GM23338 (cell line): ENCODE measurements around the gene SLCO4A1. TPM values are rescaled to one million over a fixed set of nuclear protein-coding genes. Genes with fewer than 3 reads are reported as not detected.

Experiments used
- ATAC-seq: fragments of 200-7000 bp; cut with Tn5 transposase; 3 replicates; pipeline ENCODE4 v1.9.1; 2020
- DNase-seq: peaks from one replicate; pipeline ENCODE4 v3.0.0-alpha.2; 2015; ENCODE audit warnings: low spot score
- H2AFZ ChIP-seq: fragments of 200-600 bp; sonication (generic); 2 replicates; pipeline ENCODE4 v1.8.0; 2016; ENCODE audit warnings: antibody characterized with exemption, mild to moderate bottlenecking, moderate library complexity
- H3F3A ChIP-seq: fragments of 200-600 bp; sonication (generic); replicated peaks from 2 replicates; pipeline ENCODE4 v1.8.0; 2017; ENCODE audit warnings: antibody characterized with exemption, mixed run types, low read depth
- H3K27ac ChIP-seq: fragments of 200-600 bp; sonication (generic); 2 replicates; pipeline ENCODE4 v1.6.1; 2016; ENCODE audit warnings: low read depth
- H3K27me3 ChIP-seq: fragments of 200-600 bp; sonication (generic); 2 replicates; pipeline ENCODE4 v1.8.0; 2016; ENCODE audit warnings: mild to moderate bottlenecking, mixed run types, moderate library complexity; ENCODE audit not compliant: insufficient read depth
- H3K36me3 ChIP-seq: fragments of 200-600 bp; sonication (generic); 2 replicates; pipeline ENCODE4 v1.8.0; 2016; ENCODE audit warnings: mild to moderate bottlenecking; ENCODE audit not compliant: insufficient read depth
- H3K4me1 ChIP-seq: fragments of 200-600 bp; sonication (generic); 2 replicates; pipeline ENCODE4 v1.8.0; 2016; ENCODE audit warnings: mild to moderate bottlenecking, moderate library complexity; ENCODE audit not compliant: insufficient read depth
- H3K4me2 ChIP-seq: fragments of 200-600 bp; sonication (generic); 2 replicates; pipeline ENCODE4 v1.7.1; 2017; ENCODE audit warnings: mixed run types
- H3K4me3 ChIP-seq: fragments of 200-600 bp; sonication (generic); 2 replicates; pipeline ENCODE4 v1.6.1; 2016; ENCODE audit warnings: mixed run types
- H3K79me2 ChIP-seq: fragments of 200-600 bp; sonication (generic); replicated peaks from 2 replicates; pipeline ENCODE4 v1.8.0; 2017; ENCODE audit warnings: mild to moderate bottlenecking; ENCODE audit not compliant: insufficient read depth
- H3K9me2 ChIP-seq: fragments of 200-600 bp; sonication (generic); 2 replicates; pipeline ENCODE4 v1.8.0; 2017; ENCODE audit not compliant: insufficient read depth
- H4K20me1 ChIP-seq: fragments of 200-600 bp; sonication (generic); replicated peaks from 2 replicates; pipeline ENCODE4 v1.8.0; 2017; ENCODE audit warnings: mild to moderate bottlenecking; ENCODE audit not compliant: insufficient read depth
- H3K27ac Mint-ChIP-seq: 2 replicates; pipeline ENCODE4 v1.8.0; 2020; ENCODE audit warnings: inconsistent platforms, mild to moderate bottlenecking, moderate library complexity, mixed read lengths
- H3K27me3 Mint-ChIP-seq: 3 replicates; pipeline ENCODE4 v1.8.0; 2022; ENCODE audit warnings: low read depth, mild to moderate bottlenecking, moderate library complexity, mixed read lengths, inconsistent platforms; ENCODE audit not compliant: insufficient read depth, poor library complexity
- H3K36me3 Mint-ChIP-seq: 3 replicates; pipeline ENCODE4 v1.8.0; 2021; ENCODE audit warnings: low read depth, mild to moderate bottlenecking, inconsistent platforms, moderate library complexity, mixed read lengths
- H3K4me1 Mint-ChIP-seq: 3 replicates; pipeline ENCODE4 v1.8.0; 2020; ENCODE audit warnings: mild to moderate bottlenecking, inconsistent platforms, mixed read lengths
- H3K4me3 Mint-ChIP-seq: 3 replicates; pipeline ENCODE4 v1.8.0; 2021; ENCODE audit warnings: moderate library complexity, mild to moderate bottlenecking, inconsistent platforms, mixed read lengths
- H3K9me3 Mint-ChIP-seq: 3 replicates; pipeline ENCODE4 v1.8.0; 2020; ENCODE audit warnings: moderate library complexity, mild to moderate bottlenecking, inconsistent platforms, mixed read lengths
- CREB1 ChIP-seq: fragments of 250-450 bp; sonication (Bioruptor Pico); IDR thresholded peaks from 2 replicates; pipeline ENCODE4 v1.5.0; 2020; ENCODE audit warnings: low read depth, mild to moderate bottlenecking, moderate library complexity
- EZH2 ChIP-seq: fragments of 200-600 bp; sonication (generic); IDR thresholded peaks from one replicate; pipeline ENCODE4 v1.8.0; 2017; ENCODE audit warnings: antibody characterized with exemption, mild to moderate bottlenecking, low read depth; ENCODE audit not compliant: unreplicated experiment
- EZH2phosphoT487 ChIP-seq: fragments of 200-600 bp; sonication (generic); IDR thresholded peaks from one replicate; pipeline ENCODE4 v1.8.1; 2018; ENCODE audit warnings: antibody characterized with exemption; ENCODE audit not compliant: unreplicated experiment
- JUNB ChIP-seq: IDR thresholded peaks from one replicate; pipeline ENCODE4 v1.6.1; 2016; ENCODE audit warnings: antibody characterized with exemption; ENCODE audit not compliant: unreplicated experiment
- NANOG ChIP-seq: IDR thresholded peaks from 2 replicates; pipeline ENCODE4 v1.6.1; 2016; ENCODE audit warnings: antibody characterized with exemption, borderline replicate concordance
- POLR2AphosphoS5 ChIP-seq: IDR thresholded peaks from 2 replicates; pipeline ENCODE4 v1.6.1; 2016; ENCODE audit warnings: antibody characterized with exemption, low read depth
- STAT1 ChIP-seq: IDR thresholded peaks from one replicate; pipeline ENCODE4 v1.6.1; 2016; ENCODE audit warnings: antibody characterized with exemption; ENCODE audit not compliant: unreplicated experiment
- ZNF114 ChIP-seq: fragments of 250-450 bp; sonication (Bioruptor Pico); IDR thresholded peaks from 2 replicates; pipeline ENCODE4 v1.5.0; 2020; ENCODE audit warnings: mild to moderate bottlenecking, moderate library complexity
- ZNF331 ChIP-seq: fragments of 250-450 bp; sonication (Bioruptor Pico); IDR thresholded peaks from 2 replicates; pipeline ENCODE4 v1.5.0; 2020; ENCODE audit warnings: low read depth, mild to moderate bottlenecking, moderate library complexity
- polyA plus RNA-seq: library from polyadenylated mRNA; unstranded; fragments of >200 nt; fragmentation: Nextera tagmentation; extraction: Ambion mirVana; gene quantifications from 2 replicates; pipeline ENCODE4 v1.2.1, GENCODE V29; 2016
- total RNA-seq: library from RNA; depleted of rRNA; stranded (reverse); fragments of >200 nt; shearing (Covaris generic); gene quantifications from 2 replicates; pipeline ENCODE4 v1.2.3, GENCODE V29; 2014
- TF ChIP-seq, protein P1 (sequence below): IDR thresholded peaks from 2 replicates; pipeline ENCODE4 v1.6.1; 2016; ENCODE audit warnings: antibody characterized with exemption
- TF ChIP-seq, protein P2 (sequence below), 2 experiments: fragments of 200-600 bp in 1 of 2; sonication (generic) in 1 of 2; conservative IDR thresholded peaks; 2 replicates each; pipeline versions ENCODE4 v1.5.1 to v1.6.1; 2016 to 2017; ENCODE audit warnings: antibody characterized with exemption in 2 of 2, low read depth in 2 of 2, mild to moderate bottlenecking in 2 of 2, moderate library complexity in 1 of 2
- TF ChIP-seq, protein P3 (sequence below): fragments of 250-450 bp; sonication (Bioruptor Pico); IDR thresholded peaks from 2 replicates; pipeline ENCODE4 v1.5.0; 2020; ENCODE audit warnings: mild to moderate bottlenecking, moderate library complexity
- TF ChIP-seq, protein P4 (sequence below): IDR thresholded peaks from one replicate; pipeline ENCODE4 v1.6.1; 2018; ENCODE audit warnings: antibody characterized with exemption; ENCODE audit not compliant: unreplicated experiment

The SLCO4A1 gene
- total and polyA plus RNA-seq, 2 experiments from 2014 or later = 28.5 to 41.6 TPM

DNA sequence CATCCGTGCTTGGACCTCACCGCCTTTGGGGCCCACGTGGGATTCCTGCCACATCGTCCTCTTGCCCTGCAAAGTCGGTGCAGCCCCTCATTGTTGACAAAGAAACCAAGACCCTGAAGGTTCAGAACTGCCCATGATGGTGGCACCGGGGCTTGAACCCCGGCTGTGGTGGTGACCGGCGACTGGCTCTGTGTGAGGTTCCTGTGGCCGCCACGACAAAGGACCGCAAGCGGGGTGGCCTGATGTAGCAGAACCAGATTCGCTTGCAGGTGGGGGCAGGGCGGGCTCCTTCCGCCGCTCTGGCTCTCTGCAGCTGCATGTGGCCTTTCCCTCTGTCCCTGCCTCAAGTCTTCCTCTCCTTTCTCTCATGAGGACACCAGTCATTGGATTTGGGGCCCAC is 28.7 kb downstream of the SLCO4A1 start:
- Mint-ChIP-seq H3K36me3 (peaks cover 7% of the 10 kb centered on the region; the same call in 2 of the 3 replicates), H3K4me3 (no peak overlapping the region), H3K4me1 (0 out of 3 replicates have a peak, but pooled peaks cover 4% of the 10 kb centered on the region), H3K9me3 (peaks cover 2% of the 10 kb centered on the region; the same call in 1 of the 3 replicates), H3K27me3 (peaks cover 7% of the 10 kb centered on the region), H3K27ac (no peak overlapping the region)
- Histone ChIP-seq H3K4me2 (no peak overlapping the region), H4K20me1 (no peaks in the 10 kb centered on the region; the same call in 1 of the 2 replicates), H3K36me3 (no peaks in the 10 kb centered on the region), H3K27ac (no peak overlapping the region), H3K4me3 (no peak overlapping the region), H2AFZ (no peak overlapping the region), H3F3A (no peaks in the 10 kb centered on the region), H3K9me2 (no peaks in the 10 kb centered on the region), H3K4me1 (no peaks in the 10 kb centered on the region), H3K27me3 (no peaks in the 10 kb centered on the region), H3K79me2 (no peaks in the 10 kb centered on the region)
- TF ChIP-seq, protein P1, sequence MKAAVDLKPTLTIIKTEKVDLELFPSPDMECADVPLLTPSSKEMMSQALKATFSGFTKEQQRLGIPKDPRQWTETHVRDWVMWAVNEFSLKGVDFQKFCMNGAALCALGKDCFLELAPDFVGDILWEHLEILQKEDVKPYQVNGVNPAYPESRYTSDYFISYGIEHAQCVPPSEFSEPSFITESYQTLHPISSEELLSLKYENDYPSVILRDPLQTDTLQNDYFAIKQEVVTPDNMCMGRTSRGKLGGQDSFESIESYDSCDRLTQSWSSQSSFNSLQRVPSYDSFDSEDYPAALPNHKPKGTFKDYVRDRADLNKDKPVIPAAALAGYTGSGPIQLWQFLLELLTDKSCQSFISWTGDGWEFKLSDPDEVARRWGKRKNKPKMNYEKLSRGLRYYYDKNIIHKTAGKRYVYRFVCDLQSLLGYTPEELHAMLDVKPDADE = no peak
- TF ChIP-seq STAT1 = no peak
- TF ChIP-seq NANOG = no peak
- no peak for TF ChIP-seq ZNF114 (CRISPR knock-in tag)
- TF ChIP-seq CREB1 = no peak
- no peak for TF ChIP-seq JUNB
- no peak for TF ChIP-seq POLR2AphosphoS5
- TF ChIP-seq, protein P2, sequence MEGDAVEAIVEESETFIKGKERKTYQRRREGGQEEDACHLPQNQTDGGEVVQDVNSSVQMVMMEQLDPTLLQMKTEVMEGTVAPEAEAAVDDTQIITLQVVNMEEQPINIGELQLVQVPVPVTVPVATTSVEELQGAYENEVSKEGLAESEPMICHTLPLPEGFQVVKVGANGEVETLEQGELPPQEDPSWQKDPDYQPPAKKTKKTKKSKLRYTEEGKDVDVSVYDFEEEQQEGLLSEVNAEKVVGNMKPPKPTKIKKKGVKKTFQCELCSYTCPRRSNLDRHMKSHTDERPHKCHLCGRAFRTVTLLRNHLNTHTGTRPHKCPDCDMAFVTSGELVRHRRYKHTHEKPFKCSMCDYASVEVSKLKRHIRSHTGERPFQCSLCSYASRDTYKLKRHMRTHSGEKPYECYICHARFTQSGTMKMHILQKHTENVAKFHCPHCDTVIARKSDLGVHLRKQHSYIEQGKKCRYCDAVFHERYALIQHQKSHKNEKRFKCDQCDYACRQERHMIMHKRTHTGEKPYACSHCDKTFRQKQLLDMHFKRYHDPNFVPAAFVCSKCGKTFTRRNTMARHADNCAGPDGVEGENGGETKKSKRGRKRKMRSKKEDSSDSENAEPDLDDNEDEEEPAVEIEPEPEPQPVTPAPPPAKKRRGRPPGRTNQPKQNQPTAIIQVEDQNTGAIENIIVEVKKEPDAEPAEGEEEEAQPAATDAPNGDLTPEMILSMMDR (conservative IDR thresholded peaks at IDR 0.05; ENCODE audit: low read depth in 2 of 2) = no peak
- TF ChIP-seq EZH2phosphoT487 = no peak
- TF ChIP-seq, protein P3, sequence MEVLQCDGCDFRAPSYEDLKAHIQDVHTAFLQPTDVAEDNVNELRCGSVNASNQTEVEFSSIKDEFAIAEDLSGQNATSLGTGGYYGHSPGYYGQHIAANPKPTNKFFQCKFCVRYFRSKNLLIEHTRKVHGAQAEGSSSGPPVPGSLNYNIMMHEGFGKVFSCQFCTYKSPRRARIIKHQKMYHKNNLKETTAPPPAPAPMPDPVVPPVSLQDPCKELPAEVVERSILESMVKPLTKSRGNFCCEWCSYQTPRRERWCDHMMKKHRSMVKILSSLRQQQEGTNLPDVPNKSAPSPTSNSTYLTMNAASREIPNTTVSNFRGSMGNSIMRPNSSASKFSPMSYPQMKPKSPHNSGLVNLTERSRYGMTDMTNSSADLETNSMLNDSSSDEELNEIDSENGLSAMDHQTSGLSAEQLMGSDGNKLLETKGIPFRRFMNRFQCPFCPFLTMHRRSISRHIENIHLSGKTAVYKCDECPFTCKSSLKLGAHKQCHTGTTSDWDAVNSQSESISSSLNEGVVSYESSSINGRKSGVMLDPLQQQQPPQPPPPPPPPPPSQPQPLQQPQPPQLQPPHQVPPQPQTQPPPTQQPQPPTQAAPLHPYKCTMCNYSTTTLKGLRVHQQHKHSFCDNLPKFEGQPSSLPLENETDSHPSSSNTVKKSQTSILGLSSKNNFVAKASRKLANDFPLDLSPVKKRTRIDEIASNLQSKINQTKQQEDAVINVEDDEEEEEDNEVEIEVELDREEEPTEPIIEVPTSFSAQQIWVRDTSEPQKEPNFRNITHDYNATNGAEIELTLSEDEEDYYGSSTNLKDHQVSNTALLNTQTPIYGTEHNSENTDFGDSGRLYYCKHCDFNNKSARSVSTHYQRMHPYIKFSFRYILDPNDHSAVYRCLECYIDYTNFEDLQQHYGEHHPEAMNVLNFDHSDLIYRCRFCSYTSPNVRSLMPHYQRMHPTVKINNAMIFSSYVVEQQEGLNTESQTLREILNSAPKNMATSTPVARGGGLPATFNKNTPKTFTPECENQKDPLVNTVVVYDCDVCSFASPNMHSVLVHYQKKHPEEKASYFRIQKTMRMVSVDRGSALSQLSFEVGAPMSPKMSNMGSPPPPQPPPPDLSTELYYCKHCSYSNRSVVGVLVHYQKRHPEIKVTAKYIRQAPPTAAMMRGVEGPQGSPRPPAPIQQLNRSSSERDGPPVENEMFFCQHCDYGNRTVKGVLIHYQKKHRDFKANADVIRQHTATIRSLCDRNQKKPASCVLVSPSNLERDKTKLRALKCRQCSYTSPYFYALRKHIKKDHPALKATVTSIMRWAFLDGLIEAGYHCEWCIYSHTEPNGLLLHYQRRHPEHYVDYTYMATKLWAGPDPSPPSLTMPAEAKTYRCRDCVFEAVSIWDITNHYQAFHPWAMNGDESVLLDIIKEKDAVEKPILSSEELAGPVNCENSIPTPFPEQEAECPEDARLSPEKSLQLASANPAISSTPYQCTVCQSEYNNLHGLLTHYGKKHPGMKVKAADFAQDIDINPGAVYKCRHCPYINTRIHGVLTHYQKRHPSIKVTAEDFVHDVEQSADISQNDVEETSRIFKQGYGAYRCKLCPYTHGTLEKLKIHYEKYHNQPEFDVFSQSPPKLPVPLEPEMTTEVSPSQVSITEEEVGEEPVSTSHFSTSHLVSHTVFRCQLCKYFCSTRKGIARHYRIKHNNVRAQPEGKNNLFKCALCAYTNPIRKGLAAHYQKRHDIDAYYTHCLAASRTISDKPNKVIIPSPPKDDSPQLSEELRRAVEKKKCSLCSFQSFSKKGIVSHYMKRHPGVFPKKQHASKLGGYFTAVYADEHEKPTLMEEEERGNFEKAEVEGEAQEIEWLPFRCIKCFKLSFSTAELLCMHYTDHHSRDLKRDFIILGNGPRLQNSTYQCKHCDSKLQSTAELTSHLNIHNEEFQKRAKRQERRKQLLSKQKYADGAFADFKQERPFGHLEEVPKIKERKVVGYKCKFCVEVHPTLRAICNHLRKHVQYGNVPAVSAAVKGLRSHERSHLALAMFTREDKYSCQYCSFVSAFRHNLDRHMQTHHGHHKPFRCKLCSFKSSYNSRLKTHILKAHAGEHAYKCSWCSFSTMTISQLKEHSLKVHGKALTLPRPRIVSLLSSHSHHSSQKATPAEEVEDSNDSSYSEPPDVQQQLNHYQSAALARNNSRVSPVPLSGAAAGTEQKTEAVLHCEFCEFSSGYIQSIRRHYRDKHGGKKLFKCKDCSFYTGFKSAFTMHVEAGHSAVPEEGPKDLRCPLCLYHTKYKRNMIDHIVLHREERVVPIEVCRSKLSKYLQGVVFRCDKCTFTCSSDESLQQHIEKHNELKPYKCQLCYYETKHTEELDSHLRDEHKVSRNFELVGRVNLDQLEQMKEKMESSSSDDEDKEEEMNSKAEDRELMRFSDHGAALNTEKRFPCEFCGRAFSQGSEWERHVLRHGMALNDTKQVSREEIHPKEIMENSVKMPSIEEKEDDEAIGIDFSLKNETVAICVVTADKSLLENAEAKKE (CRISPR knock-in tag) = no peak
- TF ChIP-seq, protein P4, sequence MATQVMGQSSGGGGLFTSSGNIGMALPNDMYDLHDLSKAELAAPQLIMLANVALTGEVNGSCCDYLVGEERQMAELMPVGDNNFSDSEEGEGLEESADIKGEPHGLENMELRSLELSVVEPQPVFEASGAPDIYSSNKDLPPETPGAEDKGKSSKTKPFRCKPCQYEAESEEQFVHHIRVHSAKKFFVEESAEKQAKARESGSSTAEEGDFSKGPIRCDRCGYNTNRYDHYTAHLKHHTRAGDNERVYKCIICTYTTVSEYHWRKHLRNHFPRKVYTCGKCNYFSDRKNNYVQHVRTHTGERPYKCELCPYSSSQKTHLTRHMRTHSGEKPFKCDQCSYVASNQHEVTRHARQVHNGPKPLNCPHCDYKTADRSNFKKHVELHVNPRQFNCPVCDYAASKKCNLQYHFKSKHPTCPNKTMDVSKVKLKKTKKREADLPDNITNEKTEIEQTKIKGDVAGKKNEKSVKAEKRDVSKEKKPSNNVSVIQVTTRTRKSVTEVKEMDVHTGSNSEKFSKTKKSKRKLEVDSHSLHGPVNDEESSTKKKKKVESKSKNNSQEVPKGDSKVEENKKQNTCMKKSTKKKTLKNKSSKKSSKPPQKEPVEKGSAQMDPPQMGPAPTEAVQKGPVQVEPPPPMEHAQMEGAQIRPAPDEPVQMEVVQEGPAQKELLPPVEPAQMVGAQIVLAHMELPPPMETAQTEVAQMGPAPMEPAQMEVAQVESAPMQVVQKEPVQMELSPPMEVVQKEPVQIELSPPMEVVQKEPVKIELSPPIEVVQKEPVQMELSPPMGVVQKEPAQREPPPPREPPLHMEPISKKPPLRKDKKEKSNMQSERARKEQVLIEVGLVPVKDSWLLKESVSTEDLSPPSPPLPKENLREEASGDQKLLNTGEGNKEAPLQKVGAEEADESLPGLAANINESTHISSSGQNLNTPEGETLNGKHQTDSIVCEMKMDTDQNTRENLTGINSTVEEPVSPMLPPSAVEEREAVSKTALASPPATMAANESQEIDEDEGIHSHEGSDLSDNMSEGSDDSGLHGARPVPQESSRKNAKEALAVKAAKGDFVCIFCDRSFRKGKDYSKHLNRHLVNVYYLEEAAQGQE = no peak
- TF ChIP-seq EZH2 = no peak
- TF ChIP-seq ZNF331 (CRISPR knock-in tag) = no peak
- DNase-seq (no peak), ATAC-seq (no peak)
